Activated T-cell treated with anti-CD3 and anti-CD28 coated beads for 24 hours (primary cell): ENCODE data around the gene MRPL10.

ENCODE experiments used
- DNase-seq: peaks from one replicate; pipeline ENCODE4 v3.0.0-alpha.2; 2020; ENCODE audit warnings: low read depth

MRPL10 gene

GRCh38 chr17:47857551-47858455, 26.5 kb upstream of the MRPL10 start:
- DNase-seq: no peak

GRCh38 chr17:47856830-47857229, 25.5 kb upstream of the MRPL10 start:
- no peak for DNase-seq

- no peak for DNase-seq
These were observed 24.4 kb upstream of the MRPL10 start for GRCh38 chr17:47855737-47856136.

- no peak for DNase-seq
These were observed 22.3 kb upstream of the MRPL10 start for GRCh38 chr17:47853616-47854015.

- no peak for DNase-seq
These were observed 21.0 kb upstream of the MRPL10 start for GRCh38 chr17:47852113-47852949.

GRCh38 chr17:47851764-47852112, 20.4 kb upstream of the MRPL10 start:
- no peak for DNase-seq

GRCh38 chr17:47850692-47851573, 19.6 kb upstream of the MRPL10 start, which contains the start of gene SP6:
SP6 (minus strand) TSS chr17:47851163; CDS start chr17:47848429, 2,734 bp downstream.
- peak; percentile 57 for DNase-seq

- no peak for DNase-seq
These were observed 19.0 kb upstream of the MRPL10 start for GRCh38 chr17:47850373-47850691.

- DNase-seq: no peak
These were observed 16.8 kb upstream of the MRPL10 start for GRCh38 chr17:47848198-47848513.

GRCh38 chr17:47847341-47848197, 16.2 kb upstream of the MRPL10 start:
- no peak for DNase-seq

GRCh38 chr17:47846716-47847340, 15.5 kb upstream of the MRPL10 start:
- no peak for DNase-seq

GRCh38 chr17:47845716-47846075, 14.4 kb upstream of the MRPL10 start:
- DNase-seq: no peak

- no peak for DNase-seq
These were observed 13.7 kb upstream of the MRPL10 start for GRCh38 chr17:47844814-47845715.

- no peak for DNase-seq
These were observed 12.9 kb upstream of the MRPL10 start for GRCh38 chr17:47844227-47844626.

GRCh38 chr17:47843391-47843730, 12.0 kb upstream of the MRPL10 start:
- DNase-seq: no peak

- no peak for DNase-seq
These were observed 10.3 kb upstream of the MRPL10 start for GRCh38 chr17:47841488-47842291.

- DNase-seq: peak; percentile 81
These were observed 9.6 kb upstream of the MRPL10 start, which contains the start of gene SCRN2 for GRCh38 chr17:47840742-47841487. SCRN2 (minus strand) TSS chr17:47841273; CDS start chr17:47840843, 430 bp downstream.

- no peak for DNase-seq
These were observed 8.8 kb upstream of the MRPL10 start for GRCh38 chr17:47840001-47840741.
